Ascending aorta (tissue), 2 donors: ENCODE data around the gene GRID2. TPM values are rescaled to one million over a fixed set of nuclear protein-coding genes. Genes with fewer than 3 reads are reported as not detected.
"Not testable (repeated sequence)": the region's sequence is repeated elsewhere in the genome, so short reads cannot be mapped to it uniquely, and the experiment has no call there.

ENCODE experiments used
- DNase-seq, 2 donors: peaks; one replicate each; pipeline ENCODE4 v3.0.0-alpha.2; 2019; ENCODE audit warnings: low spot score in 2 of 2
- H3K27ac ChIP-seq, 2 donors: fragments of 200-600 bp; sonication (generic); one replicate each; pipeline ENCODE4 v1.5.1; 2016 to 2017; ENCODE audit warnings: mild to moderate bottlenecking in 1 of 2
- H3K27me3 ChIP-seq: fragments of 200-600 bp; sonication (generic); one replicate; pipeline ENCODE4 v1.5.1; 2017
- H3K36me3 ChIP-seq, 2 donors: fragments of 200-600 bp; sonication (generic); one replicate each; pipeline ENCODE4 v1.5.1; 2016
- H3K4me1 ChIP-seq, 2 donors: fragments of 200-600 bp; sonication (generic); one replicate each; pipeline ENCODE4 v1.5.1; 2016 to 2017; ENCODE audit warnings: mild to moderate bottlenecking in 1 of 2
- H3K4me3 ChIP-seq, 2 donors: fragments of 200-600 bp; sonication (generic); one replicate each; pipeline ENCODE4 v1.5.1; 2016 to 2017; ENCODE audit warnings: mild to moderate bottlenecking in 1 of 2
- H3K9me3 ChIP-seq, 2 donors: fragments of 200-600 bp; sonication (generic); one replicate each; pipeline ENCODE4 v1.5.1; 2016
- CTCF ChIP-seq, 3 experiments: fragments of 200-600 bp in 2 of 3; fragments of 450-650 bp in 1 of 3; sonication (generic) in 2 of 3; IDR thresholded peaks; one replicate each; pipeline ENCODE4 v1.5.1; 2016 to 2019; ENCODE audit warnings: antibody characterized with exemption in 3 of 3, mild to moderate bottlenecking in 1 of 3, moderate library complexity in 1 of 3
- intact Hi-C: fragments of 100-400 bp; cut with DNase I; formaldehyde crosslinking; loops from one replicate; pipeline ENCODE4 v1.15.1; 2023
- total RNA-seq: library from RNA; depleted of rRNA; stranded (reverse); fragments of >200 nt; gene quantifications from one replicate; pipeline ENCODE4 v1.1.0, GENCODE V29; 2016

The GRID2 gene
- total RNA-seq, 1 donor from 2014 or later, result not detected

GRCh38 chr4:92447255-92447905, 143.6 kb downstream of the GRID2 start:
- Histone ChIP-seq H3K4me3 (no peak overlapping the region), H3K9me3 (no peaks in the 10 kb centered on the region), H3K4me1 (no peaks in the 10 kb centered on the region), H3K27me3 (no peaks in the 10 kb centered on the region), H3K36me3 (no peaks in the 10 kb centered on the region), H3K27ac (no peak overlapping the region)
- no peak for TF ChIP-seq CTCF (IDR thresholded peaks at IDR 0.05)
- intact Hi-C loops, result no loop called here
- DNase-seq, result no peak

- H3K36me3 ChIP-seq, intact Hi-C loops, H3K9me3 ChIP-seq, H3K4me3 ChIP-seq, H3K27ac ChIP-seq, H3K4me1 ChIP-seq, H3K27me3 ChIP-seq, DNase-seq: not testable (repeated sequence)
Measured at GRCh38 chr4:92448176-92448575, 144.4 kb downstream of the GRID2 start.

GRCh38 chr4:92450694-92451093, 146.9 kb downstream of the GRID2 start:
- no peaks in the 10 kb centered on the region for H3K4me1 ChIP-seq
- H3K9me3 ChIP-seq, result no peaks in the 10 kb centered on the region
- no peak for DNase-seq
- no peaks in the 10 kb centered on the region for H3K27me3 ChIP-seq
- H3K4me3 ChIP-seq, result no peak overlapping the region
- intact Hi-C loops, result no loop called here
- H3K27ac ChIP-seq, result no peak overlapping the region
- H3K36me3 ChIP-seq, result no peaks in the 10 kb centered on the region
- no peak for TF ChIP-seq CTCF (IDR thresholded peaks at IDR 0.05)

- H3K27me3 ChIP-seq, result no peaks in the 10 kb centered on the region
- no peak for TF ChIP-seq CTCF (IDR thresholded peaks at IDR 0.05)
- no peak overlapping the region for H3K27ac ChIP-seq
- H3K9me3 ChIP-seq, result no peaks in the 10 kb centered on the region
- DNase-seq, result no peak
- H3K4me3 ChIP-seq, result no peak overlapping the region
- intact Hi-C loops, result no loop called here
- H3K4me1 ChIP-seq, result no peaks in the 10 kb centered on the region
- H3K36me3 ChIP-seq, result no peaks in the 10 kb centered on the region
Measured at GRCh38 chr4:92451782-92452181, 148.0 kb downstream of the GRID2 start.

GRCh38 chr4:92452383-92452782, 148.6 kb downstream of the GRID2 start:
- H3K27me3 ChIP-seq, H3K9me3 ChIP-seq, H3K4me1 ChIP-seq, H3K27ac ChIP-seq, H3K36me3 ChIP-seq, intact Hi-C loops, DNase-seq, H3K4me3 ChIP-seq: not testable (repeated sequence)

GRCh38 chr4:92455329-92455839, 151.6 kb downstream of the GRID2 start:
- intact Hi-C loops, result no loop called here
- Histone ChIP-seq H3K36me3 (no peaks in the 10 kb centered on the region), H3K4me3 (no peak overlapping the region), H3K27ac (no peak overlapping the region), H3K9me3 (no peaks in the 10 kb centered on the region), H3K4me1 (no peaks in the 10 kb centered on the region), H3K27me3 (no peaks in the 10 kb centered on the region)
- DNase-seq, result no peak
- no peak for TF ChIP-seq CTCF (IDR thresholded peaks at IDR 0.05)

- intact Hi-C loops, result no loop called here
- no peak for DNase-seq
- Histone ChIP-seq H3K27ac (no peak overlapping the region), H3K4me3 (no peak overlapping the region), H3K36me3 (no peaks in the 10 kb centered on the region), H3K27me3 (no peaks in the 10 kb centered on the region), H3K9me3 (no peaks in the 10 kb centered on the region), H3K4me1 (no peaks in the 10 kb centered on the region)
- no peak for TF ChIP-seq CTCF (IDR thresholded peaks at IDR 0.05)
Measured at GRCh38 chr4:92455951-92456350, 152.2 kb downstream of the GRID2 start.
